Measurements from ENCODE around the gene ARL5A.

ARL5A gene

DNA sequence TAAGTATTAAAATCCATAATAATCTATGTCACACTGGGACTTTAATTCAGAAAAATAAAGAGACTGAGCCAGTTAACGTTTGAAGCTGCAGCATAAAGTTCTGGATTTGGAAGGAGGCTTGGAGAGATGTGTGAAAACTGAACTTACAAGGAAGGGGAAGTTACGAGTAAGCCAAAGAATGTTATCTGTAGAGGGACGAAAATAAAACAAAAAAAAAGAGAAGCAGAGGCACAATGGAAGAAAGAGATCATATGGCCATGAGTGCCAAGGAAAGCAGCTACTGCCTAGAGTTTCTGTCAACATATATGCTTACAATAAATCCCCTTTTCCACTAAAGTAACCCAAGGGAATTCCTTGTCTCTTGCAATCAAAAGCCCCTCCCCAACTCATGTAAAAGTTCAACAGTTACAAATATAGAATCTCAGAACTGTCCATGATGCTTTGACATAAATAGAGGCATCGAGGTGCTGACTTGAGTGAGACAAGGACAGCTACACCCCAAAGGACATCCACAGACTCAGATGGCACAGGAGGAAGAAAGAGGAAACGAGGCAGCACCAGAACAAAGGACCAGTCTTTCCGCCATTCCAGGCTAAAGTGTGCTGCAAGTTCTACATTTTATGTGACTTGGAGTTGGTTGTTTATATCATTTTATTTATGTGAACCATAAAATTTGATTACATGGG, 16.1 kb upstream of the ARL5A start:
- Histone ChIP-seq H3K23ac (ENCODE audit: low read length in 2 of 2) (no peak overlapping the region), H4K91ac (ENCODE audit: low read length) (no peak overlapping the region), H3K4me3 (ENCODE audit: insufficient read depth in 1 of 2, low read depth in 1 of 2, low read length in 2 of 2) (no peak overlapping the region), H2AFZ (ENCODE audit: low read depth, low read length) (no peak overlapping the region), H3K27ac (ENCODE audit: low read length, poor library complexity, severe bottlenecking) (no peak overlapping the region), H4K8ac (ENCODE audit: low read length) (no peak overlapping the region), H3K14ac (ENCODE audit: low read length in 2 of 2) (no peak overlapping the region), H2BK12ac (ENCODE audit: low read length in 2 of 2) (no peak overlapping the region), H2BK5ac (ENCODE audit: low read depth, low read length, poor library complexity, severe bottlenecking) (no peak overlapping the region), H3K4me2 (ENCODE audit: low read length, poor library complexity, severe bottlenecking) (no peak overlapping the region), H2BK120ac (ENCODE audit: low read depth, low read length) (no peak overlapping the region), H3K36me3 (ENCODE audit: control insufficient read depth in 1 of 2, insufficient read depth in 2 of 2, low read depth in 1 of 2, low read length in 2 of 2) (no peaks in the 10 kb centered on the region), H3K18ac (ENCODE audit: low read depth in 1 of 2, low read length in 2 of 2) (no peak overlapping the region), H3K4ac (ENCODE audit: low read depth in 1 of 2, low read length in 2 of 2) (no peak overlapping the region), H3K9me3 (ENCODE audit: control insufficient read depth, low read length) (no peaks in the 10 kb centered on the region), H2AK5ac (ENCODE audit: low read length, severe bottlenecking) (no peak overlapping the region), H2BK15ac (ENCODE audit: low read depth, poor library complexity, severe bottlenecking) (no peak overlapping the region), H3K4me1 (ENCODE audit: control insufficient read depth, insufficient read depth, low read depth, low read length) (no peaks in the 10 kb centered on the region), H3K79me1 (replicated peaks; ENCODE audit: low read length, poor library complexity, severe bottlenecking) (no peaks in the 10 kb centered on the region), H3K27me3 (ENCODE audit: control insufficient read depth in 1 of 2, insufficient read depth in 1 of 2, low read length in 2 of 2) (no peaks in the 10 kb centered on the region), H3K9ac (ENCODE audit: low read length) (no peak overlapping the region)
- WGBS, result 83% methylated on average over 5 of the region's 6 CpGs
- no peak for DNase-seq

- no peak overlapping the region for H2AFZ ChIP-seq (ENCODE audit: low read depth, low read length)
- no peak overlapping the region for H2BK12ac ChIP-seq (ENCODE audit: low read length in 2 of 2)
- no peak overlapping the region for H3K18ac ChIP-seq (ENCODE audit: low read depth in 1 of 2, low read length in 2 of 2)
- WGBS, result no CpG with 5 or more reads among the region's 1 CpG
- H3K14ac ChIP-seq (ENCODE audit: low read length in 2 of 2), result no peak overlapping the region
- H3K27ac ChIP-seq (ENCODE audit: low read length, poor library complexity, severe bottlenecking), result no peak overlapping the region
- no peak overlapping the region for H4K8ac ChIP-seq (ENCODE audit: low read length)
- no peak overlapping the region for H3K4ac ChIP-seq (ENCODE audit: low read depth in 1 of 2, low read length in 2 of 2)
- no peaks in the 10 kb centered on the region for H3K9me3 ChIP-seq (ENCODE audit: control insufficient read depth, low read length)
- H3K9ac ChIP-seq (ENCODE audit: low read length), result no peak overlapping the region
- H3K27me3 ChIP-seq (ENCODE audit: control insufficient read depth in 1 of 2, insufficient read depth in 1 of 2, low read length in 2 of 2), result no peaks in the 10 kb centered on the region
- H3K4me1 ChIP-seq (ENCODE audit: control insufficient read depth, insufficient read depth, low read depth, low read length), result no peaks in the 10 kb centered on the region
- no peak overlapping the region for H2BK15ac ChIP-seq (ENCODE audit: low read depth, poor library complexity, severe bottlenecking)
- no peaks in the 10 kb centered on the region for H3K79me1 ChIP-seq (replicated peaks; ENCODE audit: low read length, poor library complexity, severe bottlenecking)
- no peaks in the 10 kb centered on the region for H3K36me3 ChIP-seq (ENCODE audit: control insufficient read depth in 1 of 2, insufficient read depth in 2 of 2, low read depth in 1 of 2, low read length in 2 of 2)
- no peak for DNase-seq
- H2AK5ac ChIP-seq (ENCODE audit: low read length, severe bottlenecking), result no peak overlapping the region
- H2BK120ac ChIP-seq (ENCODE audit: low read depth, low read length), result no peak overlapping the region
- H3K4me2 ChIP-seq (ENCODE audit: low read length, poor library complexity, severe bottlenecking), result no peak overlapping the region
- H3K4me3 ChIP-seq (ENCODE audit: insufficient read depth in 1 of 2, low read depth in 1 of 2, low read length in 2 of 2), result no peak overlapping the region
- H4K91ac ChIP-seq (ENCODE audit: low read length), result no peak overlapping the region
- H2BK5ac ChIP-seq (ENCODE audit: low read depth, low read length, poor library complexity, severe bottlenecking), result no peak overlapping the region
- H3K23ac ChIP-seq (ENCODE audit: low read length in 2 of 2), result no peak overlapping the region
Measured at GRCh38 chr2:151843691-151844061, 15.5 kb upstream of the ARL5A start.

- no peak overlapping the region for H3K9ac ChIP-seq (ENCODE audit: low read length)
Measured at GRCh38 chr2:151842830-151843690, 14.8 kb upstream of the ARL5A start.

DNA sequence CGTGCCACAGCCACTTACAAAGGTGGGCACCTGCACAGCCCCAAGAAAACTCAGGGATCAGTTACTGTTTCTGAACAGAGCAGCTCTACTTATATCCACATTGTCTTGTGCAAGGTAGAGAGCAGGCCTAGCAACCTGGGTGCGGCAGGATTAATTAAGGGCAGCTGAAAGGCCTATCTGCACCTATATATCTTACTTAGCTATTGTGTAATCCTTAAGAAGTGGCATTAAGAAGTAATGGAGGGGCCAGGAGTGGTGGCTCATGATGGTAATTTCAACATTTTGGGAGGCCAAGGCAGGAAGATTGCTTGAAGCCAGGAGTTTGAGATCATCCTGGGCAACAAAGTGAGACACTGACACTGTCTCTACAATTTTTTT, 12.8 kb upstream of the ARL5A start:
- Histone ChIP-seq H3K9ac (ENCODE audit: low read length) (no peak overlapping the region), H3K4me1 (ENCODE audit: control insufficient read depth, insufficient read depth, low read depth, low read length) (no peaks in the 10 kb centered on the region), H2AK5ac (ENCODE audit: low read length, severe bottlenecking) (no peak overlapping the region), H3K4me2 (ENCODE audit: low read length, poor library complexity, severe bottlenecking) (no peak overlapping the region), H3K14ac (ENCODE audit: low read length in 2 of 2) (no peak overlapping the region), H2BK5ac (ENCODE audit: low read depth, low read length, poor library complexity, severe bottlenecking) (no peak overlapping the region), H3K27me3 (ENCODE audit: control insufficient read depth in 1 of 2, insufficient read depth in 1 of 2, low read length in 2 of 2) (no peaks in the 10 kb centered on the region), H2AFZ (ENCODE audit: low read depth, low read length) (no peak overlapping the region), H3K4me3 (ENCODE audit: insufficient read depth in 1 of 2, low read depth in 1 of 2, low read length in 2 of 2) (no peak overlapping the region), H3K18ac (ENCODE audit: low read depth in 1 of 2, low read length in 2 of 2) (no peak overlapping the region), H2BK12ac (ENCODE audit: low read length in 2 of 2) (no peak overlapping the region), H2BK120ac (ENCODE audit: low read depth, low read length) (no peak overlapping the region), H3K79me1 (replicated peaks; ENCODE audit: low read length, poor library complexity, severe bottlenecking) (no peaks in the 10 kb centered on the region), H3K36me3 (ENCODE audit: control insufficient read depth in 1 of 2, insufficient read depth in 2 of 2, low read depth in 1 of 2, low read length in 2 of 2) (no peaks in the 10 kb centered on the region), H4K91ac (ENCODE audit: low read length) (no peak overlapping the region), H3K9me3 (ENCODE audit: control insufficient read depth, low read length) (no peaks in the 10 kb centered on the region), H3K23ac (ENCODE audit: low read length in 2 of 2) (no peak overlapping the region), H4K8ac (ENCODE audit: low read length) (no peak overlapping the region), H3K4ac (ENCODE audit: low read depth in 1 of 2, low read length in 2 of 2) (no peak overlapping the region), H2BK15ac (ENCODE audit: low read depth, poor library complexity, severe bottlenecking) (no peak overlapping the region), H3K27ac (ENCODE audit: low read length, poor library complexity, severe bottlenecking) (no peak overlapping the region)
- 83% methylated on average over 1 of the region's 2 CpGs for WGBS
- DNase-seq, result no peak

More at GRCh38 chr2:151842830-151843690, 14.8 kb upstream of the ARL5A start:
- Histone ChIP-seq H4K8ac (ENCODE audit: low read length) (no peak overlapping the region), H3K27ac (ENCODE audit: low read length, poor library complexity, severe bottlenecking) (no peak overlapping the region), H2AK5ac (ENCODE audit: low read length, severe bottlenecking) (no peak overlapping the region), H2BK120ac (ENCODE audit: low read depth, low read length) (no peak overlapping the region), H3K36me3 (ENCODE audit: control insufficient read depth in 1 of 2, insufficient read depth in 2 of 2, low read depth in 1 of 2, low read length in 2 of 2) (no peaks in the 10 kb centered on the region), H3K23ac (ENCODE audit: low read length in 2 of 2) (no peak overlapping the region), H2BK5ac (ENCODE audit: low read depth, low read length, poor library complexity, severe bottlenecking) (no peak overlapping the region), H3K18ac (ENCODE audit: low read depth in 1 of 2, low read length in 2 of 2) (no peak overlapping the region), H3K79me1 (replicated peaks; ENCODE audit: low read length, poor library complexity, severe bottlenecking) (no peaks in the 10 kb centered on the region), H2BK12ac (ENCODE audit: low read length in 2 of 2) (no peak overlapping the region), H3K14ac (ENCODE audit: low read length in 2 of 2) (no peak overlapping the region), H3K4me3 (ENCODE audit: insufficient read depth in 1 of 2, low read depth in 1 of 2, low read length in 2 of 2) (no peak overlapping the region), H3K9me3 (ENCODE audit: control insufficient read depth, low read length) (no peaks in the 10 kb centered on the region), H4K91ac (ENCODE audit: low read length) (no peak overlapping the region), H3K4ac (ENCODE audit: low read depth in 1 of 2, low read length in 2 of 2) (no peak overlapping the region), H2AFZ (ENCODE audit: low read depth, low read length) (no peak overlapping the region), H3K4me2 (ENCODE audit: low read length, poor library complexity, severe bottlenecking) (no peak overlapping the region), H2BK15ac (ENCODE audit: low read depth, poor library complexity, severe bottlenecking) (no peak overlapping the region), H3K4me1 (ENCODE audit: control insufficient read depth, insufficient read depth, low read depth, low read length) (no peaks in the 10 kb centered on the region), H3K27me3 (ENCODE audit: control insufficient read depth in 1 of 2, insufficient read depth in 1 of 2, low read length in 2 of 2) (no peaks in the 10 kb centered on the region)
- WGBS, result 73% methylated on average over 8 of the region's 8 CpGs
- DNase-seq, result no peak

All from mesenchymal stem cell (in vitro differentiated cells and primary cell).